Epithelial cell of esophagus (primary cell): Measurements from ENCODE around the gene HHAT.
A peak's percentile ranks its signal among the peaks of the same experiment; 100 is the strongest.

Source experiments
- DNase-seq: peaks from one replicate; pipeline ENCODE4 v3.0.0; 2010; ENCODE audit warnings: low read depth
- H3K4me3 ChIP-seq: 2 replicates; pipeline ENCODE4 v1.5.1; 2011; ENCODE audit warnings: mild to moderate bottlenecking, low read length, control low read depth
- CTCF ChIP-seq: IDR thresholded peaks from 2 replicates; pipeline ENCODE4 v1.5.1; 2011; ENCODE audit warnings: low read depth, mild to moderate bottlenecking, low read length, control low read depth, inconsistent platforms; ENCODE audit not compliant: insufficient read depth; ENCODE audit errors: missing control alignments

HHAT gene

GRCh38 chr1:210707300-210708240 is 378.9 kb downstream of the HHAT start:
- DNase-seq: no peak

GRCh38 chr1:210709701-210710100 is 381.0 kb downstream of the HHAT start:
- no peak for TF ChIP-seq CTCF
- no peak overlapping the region for H3K4me3 ChIP-seq
- peak; percentile 43 for DNase-seq

More at GRCh38 chr1:210707300-210708240, 378.9 kb downstream of the HHAT start:
- H3K4me3 ChIP-seq: no peak overlapping the region
- TF ChIP-seq CTCF: no peak

GRCh38 chr1:210711825-210712612 is 383.3 kb downstream of the HHAT start:
- H3K4me3 ChIP-seq: no peak overlapping the region
- no peak for TF ChIP-seq CTCF
- DNase-seq: no peak

GRCh38 chr1:210715072-210715471 is 386.4 kb downstream of the HHAT start:
- H3K4me3 ChIP-seq: no peak overlapping the region
- TF ChIP-seq CTCF: no peak
- peak; percentile 5 for DNase-seq

- H3K4me3 ChIP-seq: no peak overlapping the region
- no peak for TF ChIP-seq CTCF
- DNase-seq: no peak
Measured at GRCh38 chr1:210722410-210723081, 393.8 kb downstream of the HHAT start.

- no peak for DNase-seq
- TF ChIP-seq CTCF: no peak
- H3K4me3 ChIP-seq: no peak overlapping the region
Measured at GRCh38 chr1:210723646-210724045, 394.9 kb downstream of the HHAT start.
